Immature natural killer cell (primary cell): ENCODE data around the gene DPP10. TPM values are rescaled to one million over a fixed set of nuclear protein-coding genes. Genes with fewer than 3 reads are reported as not detected.

Source experiments
- DNase-seq, 3 donors: peaks; one replicate each; pipeline ENCODE4 v3.0.0; 2022; ENCODE audit warnings: mixed read lengths in 1 of 3
- H3K27ac Mint-ChIP-seq, 6 donors: one replicate each; pipeline ENCODE4 v1.8.0; 2020; ENCODE audit warnings: mixed read lengths in 6 of 6, mild to moderate bottlenecking in 5 of 6, inconsistent platforms in 4 of 6, moderate library complexity in 3 of 6
- H3K27me3 Mint-ChIP-seq, 3 donors: one replicate each; pipeline ENCODE4 v1.8.0; 2020 to 2021; ENCODE audit warnings: low read depth in 3 of 3, mild to moderate bottlenecking in 3 of 3, mixed read lengths in 3 of 3, moderate library complexity in 3 of 3, inconsistent platforms in 1 of 3
- H3K36me3 Mint-ChIP-seq, 3 donors: one replicate each; pipeline ENCODE4 v1.8.0; 2020; ENCODE audit warnings: mixed read lengths in 3 of 3, inconsistent platforms in 2 of 3, mild to moderate bottlenecking in 2 of 3
- H3K4me1 Mint-ChIP-seq, 2 donors: one replicate each; pipeline ENCODE4 v1.8.0; 2020; ENCODE audit warnings: inconsistent platforms in 2 of 2, mild to moderate bottlenecking in 2 of 2, mixed read lengths in 2 of 2, moderate library complexity in 1 of 2
- H3K4me3 Mint-ChIP-seq, 5 donors: one replicate each; pipeline ENCODE4 v1.8.0; 2020; ENCODE audit warnings: mild to moderate bottlenecking in 5 of 5, mixed read lengths in 5 of 5, inconsistent platforms in 3 of 5, moderate library complexity in 3 of 5
- H3K9me3 Mint-ChIP-seq, 6 donors: one replicate each; pipeline ENCODE4 v1.8.0; 2020; ENCODE audit warnings: mild to moderate bottlenecking in 6 of 6, mixed read lengths in 6 of 6, inconsistent platforms in 4 of 6, moderate library complexity in 3 of 6
- polyA plus RNA-seq, 3 donors: library from polyadenylated mRNA; unstranded; fragments of 300-500 nt; fragmentation: Illumina TruSeq; gene quantifications; one replicate each; pipeline ENCODE4 v1.2.3, GENCODE V29; 2021

DPP10 gene
- polyA plus RNA-seq, 3 donors from 2014 or later: not detected

- DNase-seq: no peak
- no peak overlapping the region for H3K27ac Mint-ChIP-seq
- H3K27me3 Mint-ChIP-seq: peaks cover 0 to 3% (median 3%) of the 10 kb centered on the region in 3 donors
- H3K4me1 Mint-ChIP-seq: peaks cover 0 to 1% of the 10 kb centered on the region in 2 donors
- peak overlapping the region in 3 of 5 donors; percentile 6 to 49 (median 44) for H3K4me3 Mint-ChIP-seq
- H3K9me3 Mint-ChIP-seq: peaks cover 3 to 26% (median 11%) of the 10 kb centered on the region in 6 donors
- no peaks in the 10 kb centered on the region for H3K36me3 Mint-ChIP-seq
These were observed 219.8 kb downstream of the DPP10 start for GRCh38 chr2:114661971-114662939.

GRCh38 chr2:114668415-114668814, 226.0 kb downstream of the DPP10 start:
- no peak for DNase-seq
- Mint-ChIP-seq H3K36me3 (no peaks in the 10 kb centered on the region), H3K4me3 (no peak overlapping the region), H3K27me3 (peaks cover 0 to 3% (median 0%) of the 10 kb centered on the region in 3 donors), H3K4me1 (no peaks in the 10 kb centered on the region), H3K27ac (no peak overlapping the region), H3K9me3 (peaks cover 0 to 13% (median 1%) of the 10 kb centered on the region in 6 donors)

- H3K4me1 Mint-ChIP-seq: no peaks in the 10 kb centered on the region
- no peaks in the 10 kb centered on the region for H3K27me3 Mint-ChIP-seq
- H3K36me3 Mint-ChIP-seq: no peaks in the 10 kb centered on the region
- no peak for DNase-seq
- H3K27ac Mint-ChIP-seq: no peak overlapping the region
- no peak overlapping the region for H3K4me3 Mint-ChIP-seq
- peaks cover 0 to 9% (median 2%) of the 10 kb centered on the region in 6 donors for H3K9me3 Mint-ChIP-seq
These were observed 240.8 kb downstream of the DPP10 start for GRCh38 chr2:114683251-114683650.

- Mint-ChIP-seq H3K4me1 (no peaks in the 10 kb centered on the region), H3K36me3 (no peaks in the 10 kb centered on the region), H3K4me3 (no peak overlapping the region), H3K27ac (no peak overlapping the region), H3K9me3 (peaks cover 0 to 9% (median under 1%) of the 10 kb centered on the region in 6 donors), H3K27me3 (no peaks in the 10 kb centered on the region)
- no peak for DNase-seq
These were observed 242.0 kb downstream of the DPP10 start for GRCh38 chr2:114684403-114684802.

GRCh38 chr2:114685102-114685501, 242.7 kb downstream of the DPP10 start:
- DNase-seq: no peak
- Mint-ChIP-seq H3K4me3 (no peak overlapping the region), H3K4me1 (no peaks in the 10 kb centered on the region), H3K27ac (no peak overlapping the region), H3K27me3 (no peaks in the 10 kb centered on the region), H3K9me3 (peaks cover 0 to 9% (median under 1%) of the 10 kb centered on the region in 6 donors), H3K36me3 (no peaks in the 10 kb centered on the region)

- Mint-ChIP-seq H3K4me3 (no peak overlapping the region), H3K4me1 (no peaks in the 10 kb centered on the region), H3K9me3 (peaks cover 0 to 23% (median 11%) of the 10 kb centered on the region in 6 donors), H3K27me3 (no peaks in the 10 kb centered on the region), H3K27ac (no peak overlapping the region), H3K36me3 (no peaks in the 10 kb centered on the region)
- DNase-seq: no peak
These were observed 245.8 kb downstream of the DPP10 start for GRCh38 chr2:114688241-114688640.

GRCh38 chr2:114698520-114698919, 256.1 kb downstream of the DPP10 start:
- no peak for DNase-seq
- H3K4me3 Mint-ChIP-seq: no peak overlapping the region
- no peaks in the 10 kb centered on the region for H3K36me3 Mint-ChIP-seq
- H3K27me3 Mint-ChIP-seq: peaks cover 0 to 2% (median 0%) of the 10 kb centered on the region in 3 donors
- no peaks in the 10 kb centered on the region for H3K4me1 Mint-ChIP-seq
- no peak overlapping the region for H3K27ac Mint-ChIP-seq
- H3K9me3 Mint-ChIP-seq: peaks cover 0 to 21% (median 4%) of the 10 kb centered on the region in 6 donors

GRCh38 chr2:114699423-114699944, 257.0 kb downstream of the DPP10 start:
- Mint-ChIP-seq H3K4me3 (no peak overlapping the region), H3K4me1 (no peaks in the 10 kb centered on the region), H3K36me3 (no peaks in the 10 kb centered on the region)

GRCh38 chr2:114700440-114700839, 258.0 kb downstream of the DPP10 start:
- no peak for DNase-seq
- H3K27ac Mint-ChIP-seq: no peak overlapping the region
- H3K9me3 Mint-ChIP-seq: peaks cover 0 to 16% (median 6%) of the 10 kb centered on the region in 6 donors
- H3K36me3 Mint-ChIP-seq: no peaks in the 10 kb centered on the region
- H3K27me3 Mint-ChIP-seq: peaks cover 0 to 2% (median 0%) of the 10 kb centered on the region in 3 donors
- H3K4me1 Mint-ChIP-seq: no peaks in the 10 kb centered on the region
- no peak overlapping the region for H3K4me3 Mint-ChIP-seq

More at GRCh38 chr2:114699423-114699944, 257.0 kb downstream of the DPP10 start:
- Mint-ChIP-seq H3K9me3 (peaks cover 0 to 20% (median 6%) of the 10 kb centered on the region in 6 donors), H3K27ac (no peak overlapping the region), H3K27me3 (peaks cover 0 to 2% (median 0%) of the 10 kb centered on the region in 3 donors)
- no peak for DNase-seq

GRCh38 chr2:114709936-114710850, 267.8 kb downstream of the DPP10 start:
- Mint-ChIP-seq H3K4me3 (no peak overlapping the region), H3K9me3 (peaks cover 0 to 23% (median 5%) of the 10 kb centered on the region in 6 donors), H3K27ac (no peak overlapping the region), H3K27me3 (no peaks in the 10 kb centered on the region), H3K36me3 (no peaks in the 10 kb centered on the region), H3K4me1 (no peaks in the 10 kb centered on the region)
- DNase-seq: no peak

GRCh38 chr2:114714313-114714712, 271.9 kb downstream of the DPP10 start:
- Mint-ChIP-seq H3K9me3 (peaks cover 0 to 8% (median 0%) of the 10 kb centered on the region in 6 donors), H3K4me1 (no peaks in the 10 kb centered on the region), H3K27ac (no peak overlapping the region), H3K36me3 (no peaks in the 10 kb centered on the region), H3K27me3 (no peaks in the 10 kb centered on the region), H3K4me3 (no peak overlapping the region)
- no peak for DNase-seq

GRCh38 chr2:114717049-114717448, 274.6 kb downstream of the DPP10 start:
- peaks cover 0 to 8% (median 3%) of the 10 kb centered on the region in 6 donors for H3K9me3 Mint-ChIP-seq
- H3K27ac Mint-ChIP-seq: no peak overlapping the region
- no peak overlapping the region for H3K4me3 Mint-ChIP-seq
- no peaks in the 10 kb centered on the region for H3K27me3 Mint-ChIP-seq
- H3K36me3 Mint-ChIP-seq: no peaks in the 10 kb centered on the region
- H3K4me1 Mint-ChIP-seq: no peaks in the 10 kb centered on the region
- no peak for DNase-seq

- no peaks in the 10 kb centered on the region for H3K4me1 Mint-ChIP-seq
These were observed 282.0 kb downstream of the DPP10 start for GRCh38 chr2:114724454-114724853.

More at GRCh38 chr2:114724454-114724853, 282.0 kb downstream of the DPP10 start:
- Mint-ChIP-seq H3K36me3 (peaks cover 0 to 5% (median 0%) of the 10 kb centered on the region in 3 donors), H3K4me3 (no peak overlapping the region), H3K9me3 (peaks cover 2 to 15% (median 6%) of the 10 kb centered on the region in 6 donors), H3K27ac (no peak overlapping the region), H3K27me3 (no peaks in the 10 kb centered on the region)
- no peak for DNase-seq
